ENCODE results near the gene BDKRB2. TPM values are rescaled to one million over a fixed set of nuclear protein-coding genes. Genes with fewer than 3 reads are reported as not detected.

Gene BDKRB2
- total and polyA plus RNA-seq, 2 of the 8 experiments (the other 6 are each of a cell fraction or from before 2014, with no cell fraction given), result 0.13 to 0.21 TPM

- no peaks in the 10 kb centered on the region for H3K79me1 ChIP-seq (ENCODE audit: low read depth, low read length)
- H3K27me3 ChIP-seq (replicated peaks in 1 of 4; ENCODE audit: control insufficient read depth in 3 of 4, extremely low read depth in 1 of 4, insufficient read depth in 3 of 4, low read length in 3 of 4), result no peaks in the 10 kb centered on the region
- H2BK120ac ChIP-seq (replicated peaks; ENCODE audit: low read depth, low read length), result no peak overlapping the region
- H2BK5ac ChIP-seq (ENCODE audit: low read depth, low read length), result no peak overlapping the region
- no peak overlapping the region for H3K56ac ChIP-seq (replicated peaks; ENCODE audit: insufficient read length, low read depth, low read length)
- H3K9me3 ChIP-seq (ENCODE audit: insufficient read depth in 2 of 2, low read depth in 1 of 2, low read length in 1 of 2), result peaks cover 0 to 6% of the 10 kb centered on the region in 2 experiments; a peak in 2 of 4 replicates
- H4K8ac ChIP-seq (ENCODE audit: extremely low read depth, insufficient read depth, low read length), result no peak overlapping the region
- CTCF ChIA-PET (ENCODE audit: partially characterized antibody), result interaction anchor here (1.4 to 6.0 kb wide), 3 partner anchors 11 to 153 kb away, joined by 4 to 23 read pairs (median 6); no protein-coding TSS in a partner anchor
- no peak overlapping the region for H2BK15ac ChIP-seq (ENCODE audit: low read length)
- H3K4me3 ChIP-seq (ENCODE audit: extremely low read depth in 1 of 4, insufficient read depth in 2 of 4, low read depth in 3 of 4, low read length in 4 of 4), result no peak overlapping the region
- no peak overlapping the region for H3K14ac ChIP-seq (ENCODE audit: insufficient read length)
- H2BK12ac ChIP-seq (ENCODE audit: low read depth, low read length), result no peak overlapping the region
- H3K4me1 ChIP-seq (replicated peaks in 1 of 4; ENCODE audit: control insufficient read depth in 3 of 4, insufficient read depth in 4 of 4, low read length in 3 of 4), result peaks cover 0 to 4% (median 2%) of the 10 kb centered on the region in 4 experiments; a peak in 3 of 7 replicates
- no peak overlapping the region for H2AFZ ChIP-seq (ENCODE audit: low read length)
- no peaks in the 10 kb centered on the region for H4K20me1 ChIP-seq (replicated peaks in 1 of 2; ENCODE audit: control insufficient read depth in 1 of 2, insufficient read depth in 2 of 2, low read length in 2 of 2)
- no peak overlapping the region for H3K9ac ChIP-seq (replicated peaks in 1 of 4; ENCODE audit: extremely low read depth in 1 of 4, low read depth in 3 of 4, low read length in 3 of 4)
- H3K23ac ChIP-seq (ENCODE audit: insufficient read length), result no peak overlapping the region
- H4K5ac ChIP-seq (ENCODE audit: insufficient read length, low read depth, low read length), result no peak overlapping the region
- 87% methylated on average over 11 of the region's 11 CpGs; no CpG with 5 or more reads in 1 of the 2 experiments for WGBS, 2 experiments (ENCODE audit: extremely low coverage in 1 of 2, insufficient coverage in 1 of 2, insufficient read length in 1 of 2, insufficient replicate concordance in 2 of 2, low coverage in 1 of 2, low lambda C conversion rate in 2 of 2, missing lambda C conversion rate in 1 of 2)
- H3K4me2 ChIP-seq (ENCODE audit: insufficient read depth in 1 of 2, low read depth in 2 of 2, low read length in 2 of 2), result no peak overlapping the region
- no peak overlapping the region for H3K4ac ChIP-seq (replicated peaks; ENCODE audit: insufficient read length, low read depth, low read length)
- H4K91ac ChIP-seq (replicated peaks; ENCODE audit: insufficient read length, low read length), result no peak overlapping the region
- no peak overlapping the region for H3K18ac ChIP-seq (ENCODE audit: extremely low read depth, low read length)
- H3K23me2 ChIP-seq (ENCODE audit: low read depth, low read length), result no peaks in the 10 kb centered on the region
- H2AK5ac ChIP-seq (ENCODE audit: low read depth, low read length), result no peak overlapping the region
- H3K27ac ChIP-seq (ENCODE audit: low read depth, low read length), result no peak overlapping the region
- H3K36me3 ChIP-seq (ENCODE audit: control insufficient read depth in 2 of 4, insufficient read depth in 4 of 4, low read length in 3 of 4), result no peaks in the 10 kb centered on the region
- H3K79me2 ChIP-seq (ENCODE audit: control insufficient read depth in 1 of 2, insufficient read depth in 2 of 2, low read length in 2 of 2), result no peaks in the 10 kb centered on the region
- DNase-seq (ENCODE audit: low read depth in 1 of 2, low spot score in 2 of 2) (no peak), FAIRE-seq (no peak)
- H2BK20ac ChIP-seq (ENCODE audit: low read length), result no peak overlapping the region
- POLR2A ChIA-PET (ENCODE audit: partially characterized antibody), result no interaction called here
- TF ChIP-seq BACH1 (IDR thresholded peaks at IDR 0.05; ENCODE audit: low read length) (no peak), MAX (IDR thresholded peaks at IDR 0.05) (no peak), ZNF274 (IDR thresholded peaks at IDR 0.05; ENCODE audit: borderline replicate concordance, extremely low read depth, low read length) (no peak), TAF1 (IDR thresholded peaks at IDR 0.05; ENCODE audit: low read depth, low read length) (no peak), SIRT6 (IDR thresholded peaks at IDR 0.05; ENCODE audit: low read length) (no peak), JUND (IDR thresholded peaks at IDR 0.05; ENCODE audit: low read length) (no peak), KDM5A (IDR thresholded peaks at IDR 0.05; ENCODE audit: low read length) (no peak), E2F6 (IDR thresholded peaks at IDR 0.05) (no peak), CEBPB (IDR thresholded peaks at IDR 0.05; ENCODE audit: low read depth, low read length) (no peak), HDAC2 (IDR thresholded peaks at IDR 0.05; ENCODE audit: borderline replicate concordance in 1 of 2, low read depth in 2 of 2, low read length in 2 of 2) (no peak), RXRA (IDR thresholded peaks at IDR 0.05; ENCODE audit: insufficient read depth, low read depth, low read length) (no peak), TBP (IDR thresholded peaks at IDR 0.05; ENCODE audit: low read depth, low read length) (no peak), ATF3 (IDR thresholded peaks at IDR 0.05; ENCODE audit: insufficient read depth, low read depth, low read length) (no peak)
These were observed 50.0 kb downstream of the BDKRB2 start for GRCh38 chr14:96254687-96255086.

Measured in H1 (cell line).